Skin epidermis (tissue), 12 donors: ENCODE results near the gene SPACA9.

ENCODE experiments used
- H3K27ac ChIP-seq, 21 experiments: fragments of 200-600 bp; sonication (generic) in 11 of 21; one replicate each; pipeline ENCODE4 v1.5.0; 2020; ENCODE audit warnings: mild to moderate bottlenecking in 3 of 21, inconsistent platforms in 2 of 21, moderate library complexity in 2 of 21
- H3K4me3 ChIP-seq, 7 experiments: fragments of 200-600 bp; sonication (generic) in 2 of 7; one replicate each; pipeline ENCODE4 v1.5.0; 2020; ENCODE audit warnings: inconsistent platforms in 2 of 7, mild to moderate bottlenecking in 2 of 7, moderate library complexity in 1 of 7

SPACA9 gene

DNA sequence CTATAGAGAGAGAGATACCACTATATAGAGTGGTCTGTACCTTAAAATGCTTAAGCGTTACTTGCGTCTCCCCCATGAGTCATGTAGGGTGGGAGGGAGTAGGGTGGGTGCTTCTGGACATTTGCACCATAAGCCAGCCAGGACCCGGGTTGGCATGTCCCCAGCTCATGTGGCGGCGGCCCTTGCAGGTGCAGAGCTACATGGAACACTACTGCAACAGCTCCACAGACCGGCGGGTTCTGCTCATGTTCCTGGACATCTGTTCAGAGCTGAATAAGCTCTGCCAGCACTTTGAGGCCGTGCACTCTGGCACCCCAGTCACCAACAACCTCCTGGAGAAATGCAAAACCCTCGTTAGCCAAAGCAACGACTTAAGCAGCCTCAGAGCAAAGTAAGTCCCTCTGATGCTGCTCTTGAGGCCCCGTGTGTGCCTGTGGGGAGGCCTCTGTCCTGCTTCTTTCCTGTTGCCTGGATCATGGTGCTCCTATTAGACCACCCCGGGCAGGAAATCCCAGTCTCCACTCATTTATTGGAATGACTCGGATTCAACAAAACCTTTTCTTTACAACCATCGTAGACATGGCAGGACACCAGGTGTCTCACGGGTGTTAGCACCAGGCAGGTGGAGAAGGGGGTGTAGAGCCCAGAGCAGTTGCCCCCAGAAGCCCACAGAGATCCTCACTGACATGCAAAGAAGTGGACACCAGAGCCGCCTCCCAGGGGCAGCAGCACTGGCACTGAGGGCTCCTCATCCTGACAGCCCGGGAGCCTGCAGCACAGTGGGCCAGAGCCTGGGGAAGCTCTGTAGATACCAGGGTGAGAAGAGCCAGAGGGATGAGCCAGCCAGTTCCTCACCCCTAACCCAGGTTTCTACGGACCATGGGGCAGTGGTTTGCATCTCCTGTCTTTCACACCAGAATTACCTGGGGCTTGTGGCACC, 8.8 kb downstream of the SPACA9 start:
- Histone ChIP-seq H3K27ac (no peak overlapping the region), H3K4me3 (no peak overlapping the region)

DNA sequence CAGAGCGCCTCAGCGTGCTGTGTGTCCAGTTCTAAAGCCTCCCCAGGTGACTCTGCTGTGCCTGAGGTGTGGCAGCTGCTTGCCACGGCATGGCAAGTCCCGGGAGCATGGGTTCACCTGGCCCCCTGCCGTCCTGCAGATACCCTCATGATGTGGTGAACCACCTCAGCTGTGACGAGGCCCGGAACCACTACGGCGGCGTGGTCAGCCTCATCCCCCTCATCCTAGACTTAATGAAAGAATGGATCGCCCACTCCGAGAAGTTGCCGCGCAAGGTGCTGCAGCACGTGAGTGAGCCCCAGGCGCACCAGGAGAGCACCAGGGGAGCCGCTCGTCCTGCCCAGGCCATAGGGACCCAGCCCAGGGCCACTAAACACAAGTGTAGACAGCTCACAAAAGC, 9.5 kb downstream of the SPACA9 start:
- no peak overlapping the region for H3K27ac ChIP-seq
- no peak overlapping the region for H3K4me3 ChIP-seq

DNA sequence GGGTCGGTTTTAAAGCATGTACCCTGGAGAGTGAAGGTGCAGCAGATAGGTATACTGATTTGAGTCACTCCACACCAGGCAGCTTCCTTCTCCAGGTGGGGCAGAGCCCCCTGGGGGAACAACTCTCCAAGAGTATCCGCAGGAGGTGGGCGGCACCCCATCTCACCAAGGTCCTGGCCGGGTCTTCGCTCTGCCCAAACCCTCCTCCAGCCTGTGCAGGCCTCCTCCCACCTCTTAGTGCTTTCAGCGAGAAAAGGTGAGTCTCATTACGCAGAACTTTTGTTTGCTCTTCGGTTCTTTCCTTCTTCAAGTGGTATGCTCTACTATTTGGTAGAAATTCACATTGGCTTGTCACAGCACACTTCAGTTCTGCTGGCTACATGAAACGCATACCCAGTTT, 13.7 kb downstream of the SPACA9 start:
- H3K4me3 ChIP-seq: no peak overlapping the region
- H3K27ac ChIP-seq: peak overlapping the region in 1 of 21 experiments; percentile 86

DNA sequence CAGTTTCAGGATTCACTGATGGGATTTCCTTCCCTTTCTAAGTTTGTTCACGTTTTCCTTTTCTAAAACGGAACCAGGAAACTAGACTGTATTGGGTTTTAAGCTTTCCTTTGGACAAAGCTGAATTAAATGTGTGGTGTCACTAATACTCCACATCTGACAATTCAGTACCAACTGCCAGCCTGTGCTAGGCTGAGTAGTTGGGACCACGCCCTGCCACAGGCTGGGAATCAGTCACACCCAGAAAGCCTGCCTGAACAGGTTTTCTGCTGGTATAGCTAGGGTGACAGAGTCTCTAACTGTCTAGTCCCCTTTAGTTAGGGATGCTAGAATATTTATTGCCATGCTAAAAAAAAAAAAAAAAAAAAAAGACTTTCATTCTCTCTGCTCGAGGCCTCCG, 15.6 kb downstream of the SPACA9 start:
- Histone ChIP-seq H3K27ac (peak overlapping the region in 16 of 21 experiments; percentile 42 to 86 (median 71)), H3K4me3 (no peak overlapping the region)

DNA sequence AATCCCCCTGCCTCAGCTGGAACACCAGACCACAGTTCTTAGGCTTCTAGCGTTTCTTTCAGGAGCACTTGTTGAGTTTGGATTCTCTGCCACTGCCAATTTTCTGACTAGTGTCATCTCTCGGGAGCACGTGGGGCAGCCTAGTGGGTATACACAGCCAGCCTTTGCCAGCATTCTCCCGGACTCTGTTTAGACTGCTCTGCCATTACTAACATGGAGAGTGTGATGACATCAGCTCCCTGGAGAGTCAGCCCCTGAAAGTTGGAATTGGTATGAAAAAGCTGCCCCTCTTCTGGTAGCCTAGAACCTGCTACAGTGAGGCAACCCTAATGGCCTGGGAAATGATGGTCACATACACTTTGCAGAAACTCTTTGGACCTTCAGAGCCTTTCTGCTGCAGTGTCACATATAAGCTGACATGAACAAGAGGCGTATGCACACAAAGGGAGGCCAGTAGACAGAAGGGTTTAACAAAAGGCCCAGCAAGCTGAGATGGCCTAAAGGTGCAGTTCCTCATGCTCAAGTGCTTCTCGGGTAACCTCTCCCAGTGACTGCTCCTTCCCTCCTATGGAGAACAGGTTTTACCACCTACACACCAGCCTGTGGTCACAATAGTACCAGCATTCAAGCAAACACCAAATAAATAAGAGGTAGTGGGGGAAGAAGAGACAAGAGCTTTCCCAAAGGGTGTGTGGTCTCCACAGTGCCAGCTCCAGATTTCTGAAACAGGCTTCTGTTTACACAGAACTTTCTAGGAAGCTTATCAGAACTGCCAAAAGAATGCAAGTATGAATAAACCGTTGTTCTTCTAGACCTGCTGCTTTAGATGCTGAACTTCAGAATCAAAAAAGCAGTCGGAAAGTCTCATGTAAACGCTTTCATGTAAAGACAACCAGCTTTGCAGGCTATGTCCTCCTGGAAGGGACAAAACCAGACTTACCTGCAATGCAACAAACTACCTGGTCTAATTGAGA, 16.5 kb downstream of the SPACA9 start:
- H3K27ac ChIP-seq: peak overlapping the region in 16 of 21 experiments; percentile 25 to 86 (median 59)
- H3K4me3 ChIP-seq: no peak overlapping the region

DNA sequence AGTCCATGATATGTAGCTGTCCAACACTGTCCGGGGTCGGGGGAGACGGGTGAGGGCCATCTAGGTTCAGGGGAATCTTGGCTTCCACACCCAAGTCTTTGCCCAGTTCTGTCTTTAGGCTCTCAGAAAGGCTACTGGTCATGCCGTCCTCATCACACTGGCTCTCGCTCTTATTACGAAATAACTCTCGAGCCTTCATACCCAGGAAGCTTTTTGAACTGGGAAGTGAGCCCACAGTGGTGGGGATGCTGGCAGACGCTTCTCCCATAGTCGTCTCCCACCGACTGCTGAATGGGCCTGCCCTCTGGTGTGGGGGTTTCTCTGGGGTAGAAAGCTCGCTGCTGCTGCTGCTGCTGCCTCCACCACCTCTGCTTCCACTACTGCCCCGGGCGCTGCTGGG, 17.6 kb downstream of the SPACA9 start:
- Histone ChIP-seq H3K4me3 (no peak overlapping the region), H3K27ac (peak overlapping the region in 7 of 21 experiments; percentile 2 to 62 (median 51))

DNA sequence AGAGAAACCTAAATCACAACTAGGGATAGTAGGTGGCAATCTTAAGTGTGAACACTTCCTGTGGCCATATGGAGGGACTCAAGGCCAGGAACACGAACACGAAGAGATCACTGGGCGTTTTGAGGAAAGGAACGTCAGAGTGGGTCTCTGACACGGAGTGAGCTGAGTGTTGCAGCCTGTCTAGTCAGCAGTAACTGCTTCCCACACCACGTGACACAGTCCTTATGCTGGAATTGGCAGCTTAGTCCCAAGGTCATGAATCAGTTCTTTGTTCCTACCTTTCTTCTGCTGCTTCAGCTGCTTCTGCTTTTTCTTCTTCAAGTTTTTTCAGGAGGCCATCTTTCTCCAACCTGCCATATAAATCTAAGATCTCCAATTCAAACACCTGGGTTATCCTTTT, 18.2 kb downstream of the SPACA9 start:
- Histone ChIP-seq H3K27ac (peak overlapping the region in 6 of 21 experiments; percentile 15 to 59 (median 29)), H3K4me3 (no peak overlapping the region)

DNA sequence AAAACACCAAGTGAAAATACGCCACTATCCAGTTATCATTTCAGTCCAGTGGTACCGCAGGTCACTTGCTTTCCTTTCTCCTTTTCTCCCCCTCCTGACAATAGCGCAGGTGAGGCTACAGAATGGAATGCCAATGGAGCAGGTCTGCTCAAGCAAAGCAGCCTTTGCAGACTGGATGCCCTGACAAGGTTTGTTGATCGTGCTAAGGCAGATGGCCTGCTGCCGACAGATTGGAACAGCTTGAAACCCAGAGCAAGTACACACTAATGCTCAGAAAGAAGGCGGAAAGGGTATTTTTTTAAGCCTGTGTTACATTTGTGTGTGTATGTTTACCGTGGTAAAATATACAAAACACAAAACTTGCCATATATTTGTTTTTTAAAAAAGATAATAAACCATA, 19.4 kb downstream of the SPACA9 start:
- no peak overlapping the region for H3K27ac ChIP-seq
- H3K4me3 ChIP-seq: no peak overlapping the region

DNA sequence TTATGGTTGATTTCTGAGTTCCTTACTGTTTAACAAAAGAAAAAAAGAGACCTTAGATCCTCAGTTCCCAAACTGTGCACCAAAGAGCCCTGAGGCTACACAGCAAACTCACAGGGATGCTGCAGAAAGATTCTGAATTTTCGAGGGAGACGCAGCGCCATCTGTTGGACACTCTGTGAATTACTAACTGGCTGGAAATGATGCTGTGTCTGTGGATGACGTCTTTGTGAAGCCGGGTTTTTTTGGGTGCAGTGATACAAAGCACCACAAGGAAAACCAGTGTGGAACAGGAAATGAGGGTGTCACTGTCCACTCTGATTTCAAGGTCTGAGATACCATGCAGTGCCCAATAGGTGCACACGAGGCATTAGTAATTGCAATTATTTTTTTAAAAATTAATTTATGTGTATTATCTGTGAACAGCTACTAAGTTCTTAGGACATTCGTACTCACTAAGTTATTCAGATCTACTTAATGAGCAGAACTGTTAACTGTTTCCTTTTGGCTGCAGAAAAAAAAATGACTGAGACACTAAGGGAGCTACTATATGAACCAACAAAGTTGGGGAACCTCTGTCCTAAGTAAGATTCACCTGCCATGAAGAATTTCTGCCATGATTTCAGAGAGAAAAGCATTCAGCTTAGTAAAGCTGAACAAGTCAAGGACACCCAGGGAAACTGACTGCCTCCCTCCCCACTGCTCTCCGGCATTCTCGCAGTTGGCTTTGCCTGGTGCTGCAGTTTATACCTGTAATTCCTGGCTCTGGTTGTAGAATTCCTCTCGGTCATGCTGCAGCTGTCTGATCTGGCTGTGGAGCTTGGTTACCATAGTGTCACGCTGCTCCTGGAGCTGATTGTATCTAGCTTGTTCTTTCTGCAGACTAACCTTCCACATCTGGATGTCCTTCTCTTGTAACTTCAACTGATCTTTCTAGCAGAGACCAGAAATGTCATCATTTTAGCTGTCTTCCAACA, 23.4 kb downstream of the SPACA9 start:
- peak overlapping the region in 1 of 21 experiments; percentile 0 for H3K27ac ChIP-seq
- H3K4me3 ChIP-seq: no peak overlapping the region

DNA sequence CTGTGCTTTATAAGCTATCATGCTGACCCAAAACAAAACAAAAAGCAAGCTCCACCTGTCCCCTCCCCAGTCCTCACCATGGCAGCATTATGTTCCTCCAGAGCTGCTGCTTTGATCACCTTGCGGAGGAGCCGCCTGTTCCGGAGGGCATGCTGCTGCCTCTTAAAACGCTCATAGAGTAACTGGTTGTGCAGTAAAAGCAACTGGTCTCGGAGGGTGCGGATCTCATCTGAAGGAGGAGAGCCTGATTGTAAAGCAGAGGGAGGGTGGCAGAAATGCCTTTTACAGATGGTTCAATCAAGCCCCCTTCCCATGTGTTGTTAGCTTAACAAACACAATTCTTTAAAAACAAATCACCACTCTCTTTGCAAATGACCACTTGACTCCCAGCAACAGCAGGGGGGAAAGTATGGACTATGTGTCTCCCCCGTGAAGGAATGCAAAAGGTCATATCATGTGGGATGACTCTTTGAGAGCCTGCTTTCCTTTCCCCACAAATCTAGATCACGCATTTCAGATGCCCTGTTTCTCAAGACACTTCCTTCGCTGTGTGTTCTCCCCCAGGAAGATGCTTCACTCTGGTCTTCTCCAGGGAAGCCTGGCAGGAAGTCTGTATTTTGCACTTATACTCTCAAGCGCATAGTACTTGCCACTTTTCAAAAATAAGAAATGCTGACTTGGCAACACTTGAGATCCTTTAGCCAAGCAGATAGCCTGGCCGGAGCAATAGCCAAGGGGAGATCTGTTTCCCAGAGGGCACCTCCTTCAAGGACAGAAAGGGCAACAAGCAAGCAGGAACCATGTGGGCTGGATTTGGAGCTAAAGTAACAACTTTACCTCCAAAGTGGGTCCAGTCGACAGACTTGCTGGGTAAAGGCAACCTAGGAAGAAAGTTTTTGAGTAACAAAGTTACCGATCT, 25.1 kb downstream of the SPACA9 start:
- Histone ChIP-seq H3K27ac (no peak overlapping the region), H3K4me3 (no peak overlapping the region)

DNA sequence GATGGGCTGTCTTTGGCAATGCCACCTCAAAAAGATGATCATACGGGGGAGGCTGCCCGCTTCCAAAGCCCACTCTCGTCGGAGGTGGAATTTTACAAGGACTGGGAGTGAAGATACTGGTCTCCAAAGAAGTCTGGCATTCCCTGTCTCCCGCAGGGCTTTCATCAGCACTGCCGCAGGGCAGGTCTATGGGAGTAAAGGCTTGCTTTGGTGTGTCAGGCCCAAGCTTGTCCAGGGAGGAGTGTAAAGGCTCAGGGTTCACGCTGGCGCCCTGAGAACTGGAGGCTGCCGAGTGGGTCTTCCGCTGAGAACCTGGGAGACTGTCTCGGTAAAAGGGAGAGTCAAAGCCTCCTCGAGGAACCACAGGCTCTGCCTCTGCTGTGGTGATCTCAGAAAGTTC, 27.0 kb downstream of the SPACA9 start:
- no peak overlapping the region for H3K4me3 ChIP-seq
- H3K27ac ChIP-seq: no peak overlapping the region

DNA sequence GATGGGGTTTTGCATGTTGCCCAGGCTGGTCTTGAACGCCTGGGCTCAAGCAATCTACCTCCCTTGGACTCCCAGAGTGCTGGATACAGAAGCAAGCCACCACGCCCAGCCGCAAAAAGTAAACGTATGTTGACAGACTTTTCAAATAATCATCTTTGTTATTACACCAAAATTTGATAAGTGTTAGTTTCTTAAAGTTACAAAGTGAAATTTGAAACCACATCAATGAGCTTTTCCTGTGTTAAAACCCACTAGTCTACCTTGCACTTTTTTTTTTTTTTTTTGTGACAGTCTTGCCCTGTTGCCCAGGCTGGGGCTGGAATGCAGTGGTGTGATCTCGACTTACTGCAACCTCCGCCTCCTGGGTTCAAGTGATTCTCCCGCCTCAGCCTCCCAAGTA, 29.9 kb downstream of the SPACA9 start:
- Histone ChIP-seq H3K4me3 (no peak overlapping the region), H3K27ac (no peak overlapping the region)

DNA sequence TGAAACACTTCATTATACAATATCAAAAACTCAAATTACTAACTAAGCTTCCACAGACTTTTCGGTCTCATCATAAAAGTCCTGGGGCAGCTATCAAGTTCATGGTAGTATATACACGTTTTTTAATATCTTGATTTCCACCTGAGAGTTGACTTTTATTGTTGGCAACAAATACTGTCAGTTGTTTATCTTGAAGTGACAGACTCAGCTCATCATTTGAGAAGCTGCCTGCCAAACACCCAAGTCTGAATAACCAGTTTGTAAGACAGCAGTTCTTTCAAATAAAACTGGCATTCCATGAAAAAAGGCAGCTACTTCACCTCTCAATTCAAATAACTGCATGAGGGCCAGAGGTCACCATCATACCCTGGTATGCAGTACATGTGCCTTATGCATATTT, 30.6 kb downstream of the SPACA9 start:
- no peak overlapping the region for H3K27ac ChIP-seq

DNA sequence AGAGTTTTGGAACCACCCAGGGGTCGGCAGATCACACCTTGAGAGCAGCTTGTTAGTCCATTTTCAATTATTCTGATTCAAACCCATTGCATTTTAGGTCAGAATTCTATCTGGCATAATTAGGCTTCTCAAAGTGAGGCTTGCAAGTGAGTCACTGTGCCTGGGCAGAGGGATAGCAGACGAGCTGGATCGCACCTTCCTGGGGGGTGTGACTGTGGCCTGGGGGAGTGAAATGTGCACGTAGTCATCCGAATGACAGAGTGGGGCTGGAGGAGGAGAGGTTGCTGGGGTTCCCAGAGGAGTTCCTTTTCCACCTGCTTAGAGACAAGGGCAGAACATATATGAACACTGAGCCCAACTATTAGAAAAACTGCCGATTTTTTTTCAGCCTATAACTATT, 31.7 kb downstream of the SPACA9 start:
- H3K4me3 ChIP-seq: no peak overlapping the region
- no peak overlapping the region for H3K27ac ChIP-seq

More for the DNA sequence above, 30.6 kb downstream of the SPACA9 start:
- H3K4me3 ChIP-seq: no peak overlapping the region

DNA sequence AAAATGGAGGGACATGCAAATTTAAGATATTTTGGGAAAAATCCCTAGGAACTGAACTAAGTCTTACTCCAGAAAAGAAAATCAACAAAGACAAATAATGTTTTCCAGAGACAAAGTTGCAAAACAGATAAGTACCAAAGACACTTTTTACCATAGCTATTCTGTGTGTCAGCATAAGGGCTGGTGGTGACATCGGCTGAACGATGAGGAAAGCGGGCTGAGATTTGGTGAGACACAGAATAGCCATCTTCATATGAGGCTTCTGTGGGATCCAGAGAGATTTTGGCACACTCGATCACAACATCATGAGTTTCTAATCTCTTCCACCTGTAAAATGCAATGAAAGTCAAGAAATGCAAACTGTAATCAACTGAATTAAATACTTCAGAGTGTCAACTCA, 33.4 kb downstream of the SPACA9 start:
- Histone ChIP-seq H3K27ac (no peak overlapping the region), H3K4me3 (no peak overlapping the region)

DNA sequence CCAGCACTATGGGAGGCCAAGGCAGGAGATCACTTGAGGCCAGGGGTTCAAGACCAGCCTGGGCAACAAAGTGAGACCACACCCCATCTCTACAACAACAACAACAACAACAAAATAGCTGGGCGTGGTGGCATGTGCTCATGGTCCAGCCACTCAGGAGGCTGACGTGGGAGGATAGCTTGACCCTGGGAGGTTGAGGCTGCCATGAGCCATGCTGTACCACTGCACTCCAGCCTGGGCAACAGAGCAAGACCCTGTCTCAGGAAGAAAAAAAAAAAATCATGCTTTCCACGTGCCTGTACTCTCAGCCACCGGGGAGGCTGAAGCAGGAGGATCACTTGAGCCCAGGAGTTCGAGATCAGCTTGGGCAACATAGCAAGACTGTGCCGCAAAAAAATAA, 36.2 kb downstream of the SPACA9 start:
- H3K4me3 ChIP-seq: no peak overlapping the region
- no peak overlapping the region for H3K27ac ChIP-seq

DNA sequence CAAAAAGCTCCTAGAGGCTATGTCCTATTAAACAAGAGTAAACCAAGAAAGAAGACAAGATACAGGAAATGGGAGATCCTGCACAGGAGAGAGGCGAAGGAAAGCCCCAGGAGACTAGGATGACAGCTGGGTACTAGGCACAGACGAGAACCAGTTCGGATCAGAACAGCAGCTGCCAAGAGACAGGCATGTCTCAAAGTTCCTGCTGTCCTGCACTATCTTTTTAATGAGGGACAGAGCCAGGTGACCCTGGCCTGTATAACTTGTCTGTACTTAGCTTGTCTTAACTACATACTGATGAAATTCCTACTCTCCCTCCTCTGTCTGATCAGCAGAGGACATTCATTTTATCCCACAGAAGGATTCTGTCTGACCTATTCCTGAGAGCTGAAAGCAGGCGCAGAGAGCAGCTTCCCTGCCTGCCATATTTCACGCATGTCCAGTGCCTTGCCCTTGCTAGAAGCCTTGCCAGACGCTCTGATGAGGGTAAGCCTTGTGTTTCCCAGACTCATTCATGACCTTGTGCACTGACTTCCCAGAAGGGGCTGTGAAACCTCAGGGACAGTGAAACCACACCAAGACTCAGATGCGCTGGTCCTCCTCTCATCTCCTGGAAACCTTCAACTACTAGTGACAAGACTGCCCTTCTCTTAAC, 41.0 kb downstream of the SPACA9 start:
- H3K27ac ChIP-seq: no peak overlapping the region
- H3K4me3 ChIP-seq: no peak overlapping the region
